Caco-2 (cell line): Measurements from ENCODE around the gene ZDHHC19. TPM values are rescaled to one million over a fixed set of nuclear protein-coding genes. Genes with fewer than 3 reads are reported as not detected.

ENCODE experiments used
- BruUV-seq: library from RNA; stranded (reverse); fragments of 400-500 nt; replicated peaks from 2 replicates; lab custom pipeline; 2021; lab: Mats Ljungman, UMichigan
- CTCF ChIA-PET: fragments of 300-600 bp; sonication (Branson Sonifier 250); formaldehyde crosslinking; loops from one replicate; lab custom pipeline; 2022; ENCODE audit warnings: antibody characterized with exemption; lab: Charles Lee
- POLR2A ChIA-PET: fragments of 300-600 bp; sonication (Branson Sonifier 250); formaldehyde crosslinking; loops from one replicate; lab custom pipeline; 2022; ENCODE audit warnings: antibody characterized with exemption; lab: Charles Lee
- DNase-seq, 2 experiments: peaks; one replicate each; pipeline versions ENCODE4 v3.0.0 to v3.0.0-alpha.2; 2020 to 2022
- H3K27me3 ChIP-seq: replicated peaks from 2 replicates; pipeline ENCODE4 v1.6.0; 2011; ENCODE audit warnings: low read length; ENCODE audit not compliant: control insufficient read depth, insufficient read depth
- H3K36me3 ChIP-seq: 2 replicates; pipeline ENCODE4 v1.5.1; 2011; ENCODE audit warnings: low read length; ENCODE audit not compliant: control insufficient read depth, insufficient read depth
- H3K4me1 ChIP-seq: fragments of 250-450 bp; sonication (Bioruptor Pico); 2 replicates; pipeline ENCODE4 v1.5.1; 2020; ENCODE audit warnings: mild to moderate bottlenecking
- H3K4me3 ChIP-seq: 2 replicates; pipeline ENCODE4 v1.5.1; 2011; ENCODE audit warnings: low read depth, mild to moderate bottlenecking, control low read depth, low read length
- H3K9me3 ChIP-seq: fragments of 250-450 bp; sonication (Bioruptor Pico); 2 replicates; pipeline ENCODE4 v1.5.1; 2020; ENCODE audit warnings: mild to moderate bottlenecking, moderate library complexity
- H3K27ac Mint-ChIP-seq: one replicate; pipeline ENCODE4 v1.8.0; 2022; ENCODE audit warnings: mixed read lengths; ENCODE audit not compliant: unreplicated experiment
- H3K27me3 Mint-ChIP-seq: one replicate; pipeline ENCODE4 v1.8.0; 2022; ENCODE audit warnings: mixed read lengths; ENCODE audit not compliant: insufficient read depth, unreplicated experiment
- H3K36me3 Mint-ChIP-seq: one replicate; pipeline ENCODE4 v1.8.0; 2022; ENCODE audit warnings: mild to moderate bottlenecking, mixed read lengths; ENCODE audit not compliant: insufficient read depth, unreplicated experiment
- H3K4me1 Mint-ChIP-seq: one replicate; pipeline ENCODE4 v1.8.0; 2022; ENCODE audit warnings: low read depth, mixed read lengths; ENCODE audit not compliant: unreplicated experiment
- H3K4me3 Mint-ChIP-seq: one replicate; pipeline ENCODE4 v1.8.0; 2022; ENCODE audit warnings: mild to moderate bottlenecking, moderate library complexity, mixed read lengths; ENCODE audit not compliant: unreplicated experiment
- H3K9me3 Mint-ChIP-seq: one replicate; pipeline ENCODE4 v1.8.0; 2022; ENCODE audit warnings: mixed read lengths; ENCODE audit not compliant: unreplicated experiment
- CTCF ChIP-seq, 2 experiments: fragments of 200-600 bp in 1 of 2; IDR thresholded peaks; 1 replicate in 1 of 2; 2 replicates in 1 of 2; pipeline versions ENCODE4 v1.5.1 to v1.8.0; 2011 to 2022; ENCODE audit warnings: antibody characterized with exemption in 1 of 2, control low read depth in 1 of 2, inconsistent platforms in 1 of 2, low read depth in 1 of 2, low read length in 1 of 2, mild to moderate bottlenecking in 1 of 2, moderate library complexity in 1 of 2; ENCODE audit not compliant: insufficient read depth in 1 of 2, severe bottlenecking in 1 of 2, unreplicated experiment in 1 of 2
- intact Hi-C: fragments of 100-400 bp; cut with micrococcal nuclease; formaldehyde crosslinking; loops from one replicate; pipeline ENCODE4 v1.10.0; 2022; ENCODE audit not compliant: unreplicated experiment
- total RNA-seq: library from RNA; stranded (reverse); gene quantifications from 2 replicates; pipeline ENCODE4 v1.2.3, GENCODE V29; 2022

The ZDHHC19 gene
- total RNA-seq, 1 experiment from 2014 or later = not detected

DNA sequence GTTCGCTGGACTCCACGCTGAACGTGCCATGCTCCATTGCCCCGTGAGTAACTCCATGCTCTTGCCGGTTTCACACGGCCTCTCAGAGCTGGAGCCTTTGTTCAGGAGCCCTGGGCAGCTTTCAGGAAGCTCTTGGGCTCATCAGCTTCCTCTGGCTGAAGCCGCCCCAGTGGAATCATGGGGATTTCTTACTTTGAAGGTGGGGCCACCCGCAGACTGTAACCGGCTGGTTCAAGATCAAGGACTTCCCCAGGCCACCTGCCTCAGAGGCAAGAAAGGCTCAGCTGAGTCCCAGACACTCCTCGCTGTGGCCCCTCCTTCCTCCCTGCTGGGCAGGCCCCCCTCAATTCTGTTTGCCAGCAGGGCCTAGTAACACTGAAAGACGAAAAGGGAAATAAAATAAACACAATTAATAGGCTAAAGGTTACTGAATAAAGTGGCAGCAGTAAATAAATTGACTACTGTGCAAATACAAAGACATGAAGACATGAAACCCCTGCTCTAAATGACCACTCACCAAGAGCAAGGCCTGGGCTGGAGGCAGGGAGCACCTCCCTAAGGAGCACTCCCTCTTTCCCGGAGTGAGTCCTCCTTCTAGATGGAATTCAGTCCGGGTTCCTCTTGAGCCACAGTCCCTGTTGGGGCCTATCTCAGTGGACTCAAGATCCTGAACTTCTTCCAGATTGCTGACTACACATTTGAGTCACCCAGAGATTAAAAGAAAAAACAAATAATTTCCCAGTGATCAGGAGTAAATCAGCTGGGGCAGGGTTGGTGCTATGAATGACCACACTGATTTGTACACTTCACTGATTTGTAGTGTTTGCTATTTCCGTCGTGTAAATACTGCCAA, 51.0 kb downstream of the ZDHHC19 start:
- DNase-seq = no peak
- H3K36me3 Mint-ChIP-seq = no peaks in the 10 kb centered on the region
- CTCF ChIA-PET = no interaction called here
- Histone ChIP-seq H3K36me3 (no peaks in the 10 kb centered on the region), H3K27me3 (no peaks in the 10 kb centered on the region), H3K4me3 (no peak overlapping the region), H3K9me3 (no peaks in the 10 kb centered on the region), H3K4me1 (no peaks in the 10 kb centered on the region; the same call in 1 of the 2 replicates)
- BruUV-seq = no TSS peak
- POLR2A ChIA-PET = no interaction called here
- no peak overlapping the region for H3K4me3 Mint-ChIP-seq
- H3K27me3 Mint-ChIP-seq = no peaks in the 10 kb centered on the region
- H3K27ac Mint-ChIP-seq = no peak overlapping the region
- H3K9me3 Mint-ChIP-seq = no peaks in the 10 kb centered on the region
- no peaks in the 10 kb centered on the region for H3K4me1 Mint-ChIP-seq
- no peak for TF ChIP-seq CTCF (IDR thresholded peaks at IDR 0.05; ENCODE audit: insufficient read depth in 1 of 2, low read depth in 1 of 2, low read length in 1 of 2, severe bottlenecking in 1 of 2, unreplicated experiment in 1 of 2)
- intact Hi-C loops = no loop called here

- Mint-ChIP-seq H3K27me3 (no peaks in the 10 kb centered on the region), H3K27ac (no peak overlapping the region), H3K36me3 (no peaks in the 10 kb centered on the region), H3K4me3 (no peak overlapping the region), H3K9me3 (no peaks in the 10 kb centered on the region), H3K4me1 (no peaks in the 10 kb centered on the region)
- Histone ChIP-seq H3K27me3 (no peaks in the 10 kb centered on the region), H3K4me3 (no peak overlapping the region), H3K36me3 (no peaks in the 10 kb centered on the region), H3K9me3 (no peaks in the 10 kb centered on the region), H3K4me1 (no peaks in the 10 kb centered on the region; the same call in 1 of the 2 replicates)
- no TSS peak for BruUV-seq
- CTCF ChIA-PET = no interaction called here
- DNase-seq = no peak
- POLR2A ChIA-PET = no interaction called here
- intact Hi-C loops = no loop called here
- TF ChIP-seq CTCF (IDR thresholded peaks at IDR 0.05; ENCODE audit: insufficient read depth in 1 of 2, low read depth in 1 of 2, low read length in 1 of 2, severe bottlenecking in 1 of 2, unreplicated experiment in 1 of 2) = no peak
Observed at GRCh38 chr3:196159526-196159925, 51.7 kb downstream of the ZDHHC19 start.

GRCh38 chr3:196156160-196156559, 55.0 kb downstream of the ZDHHC19 start:
- no TSS peak for BruUV-seq
- no peak overlapping the region for H3K4me3 ChIP-seq
- H3K4me3 Mint-ChIP-seq = no peak overlapping the region
- no peaks in the 10 kb centered on the region for H3K27me3 Mint-ChIP-seq
- DNase-seq = no peak
- no peaks in the 10 kb centered on the region for H3K9me3 Mint-ChIP-seq
- H3K27ac Mint-ChIP-seq = no peak overlapping the region
- no peaks in the 10 kb centered on the region for H3K36me3 ChIP-seq
- intact Hi-C loops = no loop called here
- no peaks in the 10 kb centered on the region for H3K36me3 Mint-ChIP-seq
- H3K27me3 ChIP-seq = no peaks in the 10 kb centered on the region
- ChIA-PET POLR2A (no interaction called here), CTCF (no interaction called here)
- no peaks in the 10 kb centered on the region for H3K9me3 ChIP-seq
- no peaks in the 10 kb centered on the region for H3K4me1 Mint-ChIP-seq
- no peaks in the 10 kb centered on the region for H3K4me1 ChIP-seq
- no peak for TF ChIP-seq CTCF (IDR thresholded peaks at IDR 0.05; ENCODE audit: insufficient read depth in 1 of 2, low read depth in 1 of 2, low read length in 1 of 2, severe bottlenecking in 1 of 2, unreplicated experiment in 1 of 2)
